ENCODE data around the gene HOXA13. TPM values are rescaled to one million over a fixed set of nuclear protein-coding genes. Genes with fewer than 3 reads are reported as not detected.

Gene HOXA13
- total RNA-seq, 1 donor from 2014 or later, result not detected

DNA sequence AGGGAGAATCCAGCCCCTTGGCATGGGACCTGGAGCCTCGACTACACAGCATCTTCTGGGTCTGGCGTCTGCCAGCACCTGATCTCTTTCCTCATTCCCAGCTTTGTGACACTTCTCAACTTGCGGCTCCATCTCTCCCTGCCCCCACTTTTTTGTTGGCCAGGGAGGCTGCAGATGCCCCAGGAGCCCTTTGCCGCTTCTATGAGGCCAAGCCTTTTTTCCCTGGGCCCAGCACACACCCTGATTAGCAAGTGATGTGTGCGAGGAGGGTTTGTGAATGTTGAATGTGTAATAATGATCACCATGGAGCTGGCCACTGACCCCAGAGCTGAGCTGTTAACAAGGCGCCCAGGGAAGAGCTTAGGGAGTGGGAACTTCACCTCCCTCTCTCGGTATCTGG is 47.1 kb upstream of the HOXA13 start:
- DNase-seq, result no peak
- ATAC-seq (ENCODE audit: low read depth), result no peak
- no peaks in the 10 kb centered on the region for H3K36me3 Mint-ChIP-seq (ENCODE audit: low read depth)
- ChIA-PET CTCF (interaction anchor here (1.1 to 1.4 kb wide), 2 partner anchors 51 to 877 kb away, joined by 3 read pairs; no protein-coding TSS in a partner anchor), POLR2A (no interaction called here)
- H3K4me1 Mint-ChIP-seq, result peaks cover 37% of the 10 kb centered on the region
- peaks cover 72% of the 10 kb centered on the region for H3K27me3 Mint-ChIP-seq
- no peak overlapping the region for H3K27ac Mint-ChIP-seq
- no peaks in the 10 kb centered on the region for H3K9me3 Mint-ChIP-seq
- intact Hi-C loops (cut with micrococcal nuclease), result loop anchor here (5.0 kb wide), 1 partner anchor 1395 kb away; no protein-coding TSS in a partner anchor
- TF ChIP-seq, protein P1, sequence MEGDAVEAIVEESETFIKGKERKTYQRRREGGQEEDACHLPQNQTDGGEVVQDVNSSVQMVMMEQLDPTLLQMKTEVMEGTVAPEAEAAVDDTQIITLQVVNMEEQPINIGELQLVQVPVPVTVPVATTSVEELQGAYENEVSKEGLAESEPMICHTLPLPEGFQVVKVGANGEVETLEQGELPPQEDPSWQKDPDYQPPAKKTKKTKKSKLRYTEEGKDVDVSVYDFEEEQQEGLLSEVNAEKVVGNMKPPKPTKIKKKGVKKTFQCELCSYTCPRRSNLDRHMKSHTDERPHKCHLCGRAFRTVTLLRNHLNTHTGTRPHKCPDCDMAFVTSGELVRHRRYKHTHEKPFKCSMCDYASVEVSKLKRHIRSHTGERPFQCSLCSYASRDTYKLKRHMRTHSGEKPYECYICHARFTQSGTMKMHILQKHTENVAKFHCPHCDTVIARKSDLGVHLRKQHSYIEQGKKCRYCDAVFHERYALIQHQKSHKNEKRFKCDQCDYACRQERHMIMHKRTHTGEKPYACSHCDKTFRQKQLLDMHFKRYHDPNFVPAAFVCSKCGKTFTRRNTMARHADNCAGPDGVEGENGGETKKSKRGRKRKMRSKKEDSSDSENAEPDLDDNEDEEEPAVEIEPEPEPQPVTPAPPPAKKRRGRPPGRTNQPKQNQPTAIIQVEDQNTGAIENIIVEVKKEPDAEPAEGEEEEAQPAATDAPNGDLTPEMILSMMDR (IDR thresholded peaks at IDR 0.05), result no peak
- H3K4me3 Mint-ChIP-seq, result no peak overlapping the region

DNA sequence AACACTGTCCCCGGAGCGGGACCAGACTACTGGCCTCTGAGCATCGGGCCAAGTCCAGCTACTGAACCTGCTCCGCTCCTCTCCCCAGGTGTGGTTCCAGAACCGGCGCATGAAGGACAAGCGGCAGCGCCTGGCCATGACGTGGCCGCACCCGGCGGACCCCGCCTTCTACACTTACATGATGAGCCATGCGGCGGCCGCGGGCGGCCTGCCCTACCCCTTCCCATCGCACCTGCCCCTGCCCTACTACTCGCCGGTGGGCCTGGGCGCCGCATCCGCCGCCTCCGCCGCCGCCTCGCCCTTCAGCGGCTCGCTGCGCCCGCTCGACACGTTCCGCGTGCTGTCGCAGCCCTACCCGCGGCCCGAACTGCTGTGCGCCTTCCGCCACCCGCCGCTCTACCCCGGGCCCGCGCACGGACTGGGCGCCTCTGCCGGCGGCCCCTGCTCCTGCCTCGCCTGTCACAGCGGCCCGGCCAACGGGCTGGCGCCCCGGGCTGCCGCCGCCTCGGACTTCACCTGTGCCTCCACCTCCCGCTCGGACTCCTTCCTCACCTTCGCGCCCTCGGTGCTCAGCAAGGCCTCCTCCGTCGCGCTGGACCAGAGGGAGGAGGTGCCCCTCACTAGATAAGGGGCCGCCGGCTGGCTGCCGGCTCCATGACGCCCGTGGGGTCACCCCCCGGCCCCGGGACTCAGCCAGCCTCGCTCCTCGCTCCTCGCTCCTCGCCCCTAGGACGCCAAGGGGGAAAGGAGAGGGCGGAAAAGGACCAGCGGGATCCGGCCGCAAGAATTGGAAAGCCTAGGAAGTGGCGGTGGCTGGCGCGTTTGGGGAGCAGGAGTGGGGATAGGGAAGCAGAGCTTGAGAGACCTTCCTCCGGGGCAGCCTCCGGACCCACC is 46.2 kb upstream of the HOXA13 start:
- Mint-ChIP-seq H3K9me3 (no peaks in the 10 kb centered on the region), H3K4me1 (peaks cover 36% of the 10 kb centered on the region), H3K27ac (no peak overlapping the region), H3K27me3 (peaks cover 76% of the 10 kb centered on the region), H3K4me3 (no peak overlapping the region), H3K36me3 (ENCODE audit: low read depth) (no peaks in the 10 kb centered on the region)
- ChIA-PET POLR2A (no interaction called here), CTCF (no interaction called here)
- DNase-seq, result no peak
- TF ChIP-seq, protein P1 (IDR thresholded peaks at IDR 0.05), result no peak
- no peak for ATAC-seq (ENCODE audit: low read depth)
- intact Hi-C loops (cut with micrococcal nuclease), result loop anchor here (5.0 kb wide), 1 partner anchor 1394 kb away; no protein-coding TSS in a partner anchor

DNA sequence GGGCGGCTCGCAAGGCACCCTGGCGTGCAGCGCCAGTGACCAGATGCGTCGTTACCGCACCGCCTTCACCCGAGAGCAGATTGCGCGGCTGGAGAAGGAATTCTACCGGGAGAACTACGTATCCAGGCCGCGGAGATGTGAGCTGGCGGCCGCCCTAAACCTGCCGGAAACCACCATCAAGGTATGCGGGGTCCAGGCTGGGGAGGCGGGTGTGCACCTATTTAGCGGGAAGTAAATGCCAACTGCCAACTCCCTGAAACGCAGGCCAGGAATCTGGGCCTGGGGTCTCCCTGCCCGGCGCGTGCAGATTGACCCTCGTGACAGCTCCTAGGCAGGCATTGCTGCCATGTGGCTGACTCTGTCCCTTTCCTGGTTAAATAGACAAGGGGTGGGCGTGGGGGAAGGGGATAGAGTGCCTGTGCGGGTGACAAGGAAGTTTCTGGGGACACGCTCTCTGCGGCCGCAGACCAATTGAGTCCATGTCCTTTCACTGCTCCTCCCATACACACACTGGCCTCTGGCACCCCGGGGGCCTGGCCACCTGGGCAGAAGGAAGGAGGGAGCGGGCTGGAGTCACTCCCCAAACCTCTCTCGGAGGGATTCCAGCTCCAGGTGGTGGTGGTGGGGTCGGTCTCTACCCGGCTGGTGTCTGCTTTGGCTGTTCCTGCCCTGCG is 45.4 kb upstream of the HOXA13 start:
- no peak overlapping the region for H3K27ac Mint-ChIP-seq

DNA sequence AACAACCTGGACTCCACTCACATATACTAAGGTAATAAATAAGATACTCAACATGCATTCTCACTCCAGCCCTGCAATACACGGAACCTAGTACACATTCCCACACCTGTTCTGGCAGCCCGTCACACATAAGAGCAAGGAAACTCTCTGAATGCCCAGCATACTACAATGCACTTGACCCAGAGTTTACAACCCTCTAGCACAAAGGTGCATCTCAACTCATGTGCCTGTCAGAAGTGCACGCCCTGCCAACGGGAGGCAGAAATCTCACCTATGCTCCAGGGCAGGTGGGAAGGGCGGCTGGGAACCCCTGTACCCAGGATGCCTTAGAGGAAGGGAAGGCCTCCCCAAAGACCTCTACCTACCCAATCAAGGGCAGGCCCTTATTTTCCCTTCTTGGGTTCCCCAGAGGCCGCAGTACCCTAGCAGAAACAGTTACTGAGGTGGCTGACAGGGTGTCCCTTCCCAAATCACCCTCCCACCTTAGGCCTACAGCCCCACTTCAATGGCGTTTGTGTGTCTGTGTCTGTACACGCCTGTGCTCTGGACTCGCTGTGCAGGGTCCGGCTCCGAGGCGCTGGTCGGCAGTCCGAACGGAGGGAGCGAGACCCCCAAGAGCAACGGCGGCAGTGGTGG is 44.7 kb upstream of the HOXA13 start:
- DNase-seq (no peak), ATAC-seq (ENCODE audit: low read depth) (no peak)
- Mint-ChIP-seq H3K36me3 (ENCODE audit: low read depth) (no peaks in the 10 kb centered on the region), H3K4me1 (peaks cover 35% of the 10 kb centered on the region), H3K9me3 (no peaks in the 10 kb centered on the region), H3K4me3 (no peak overlapping the region), H3K27ac (peak overlapping the region; percentile 10), H3K27me3 (peaks cover 74% of the 10 kb centered on the region)
- TF ChIP-seq, protein P1 (IDR thresholded peaks at IDR 0.05), result no peak
- ChIA-PET POLR2A (no interaction called here), CTCF (no interaction called here)
- intact Hi-C loops (cut with micrococcal nuclease), result loop anchor here (5.0 kb wide), 1 partner anchor 1392 kb away; no protein-coding TSS in a partner anchor

More for the DNA sequence above, 45.4 kb upstream of the HOXA13 start:
- DNase-seq, result no peak
- Mint-ChIP-seq H3K9me3 (no peaks in the 10 kb centered on the region), H3K4me1 (peaks cover 36% of the 10 kb centered on the region), H3K27me3 (peaks cover 76% of the 10 kb centered on the region), H3K4me3 (no peak overlapping the region), H3K36me3 (ENCODE audit: low read depth) (no peaks in the 10 kb centered on the region)
- no peak for ATAC-seq (ENCODE audit: low read depth)
- TF ChIP-seq, protein P1 (IDR thresholded peaks at IDR 0.05), result no peak
- intact Hi-C loops (cut with micrococcal nuclease), result loop anchor here (5.0 kb wide), 1 partner anchor 1393 kb away; no protein-coding TSS in a partner anchor
- CTCF ChIA-PET, result no interaction called here
- POLR2A ChIA-PET, result no interaction called here

All from activated B cell treated with CpG ODN at 0.5 μM for 24 hours (primary cell).